ENCODE data around the gene TMEM30A.

The TMEM30A gene

GRCh38 chr6:75217193-75217592 is 67.4 kb downstream of the TMEM30A start (continued):
- TF ChIP-seq ZNF514 (tag by site-specific recombination; IDR thresholded peaks at IDR 0.05), result no peak
- no peak for TF ChIP-seq KLF16 (tag by site-specific recombination; IDR thresholded peaks at IDR 0.05)
- TF ChIP-seq GLIS2 (tag by site-specific recombination; IDR thresholded peaks at IDR 0.05), result no peak
- no peak for TF ChIP-seq ZNF23 (tag by site-specific recombination; IDR thresholded peaks at IDR 0.05; ENCODE audit: borderline replicate concordance)
- TF ChIP-seq ZNF175 (tag by site-specific recombination; IDR thresholded peaks at IDR 0.05), result no peak
- TF ChIP-seq, protein P1, sequence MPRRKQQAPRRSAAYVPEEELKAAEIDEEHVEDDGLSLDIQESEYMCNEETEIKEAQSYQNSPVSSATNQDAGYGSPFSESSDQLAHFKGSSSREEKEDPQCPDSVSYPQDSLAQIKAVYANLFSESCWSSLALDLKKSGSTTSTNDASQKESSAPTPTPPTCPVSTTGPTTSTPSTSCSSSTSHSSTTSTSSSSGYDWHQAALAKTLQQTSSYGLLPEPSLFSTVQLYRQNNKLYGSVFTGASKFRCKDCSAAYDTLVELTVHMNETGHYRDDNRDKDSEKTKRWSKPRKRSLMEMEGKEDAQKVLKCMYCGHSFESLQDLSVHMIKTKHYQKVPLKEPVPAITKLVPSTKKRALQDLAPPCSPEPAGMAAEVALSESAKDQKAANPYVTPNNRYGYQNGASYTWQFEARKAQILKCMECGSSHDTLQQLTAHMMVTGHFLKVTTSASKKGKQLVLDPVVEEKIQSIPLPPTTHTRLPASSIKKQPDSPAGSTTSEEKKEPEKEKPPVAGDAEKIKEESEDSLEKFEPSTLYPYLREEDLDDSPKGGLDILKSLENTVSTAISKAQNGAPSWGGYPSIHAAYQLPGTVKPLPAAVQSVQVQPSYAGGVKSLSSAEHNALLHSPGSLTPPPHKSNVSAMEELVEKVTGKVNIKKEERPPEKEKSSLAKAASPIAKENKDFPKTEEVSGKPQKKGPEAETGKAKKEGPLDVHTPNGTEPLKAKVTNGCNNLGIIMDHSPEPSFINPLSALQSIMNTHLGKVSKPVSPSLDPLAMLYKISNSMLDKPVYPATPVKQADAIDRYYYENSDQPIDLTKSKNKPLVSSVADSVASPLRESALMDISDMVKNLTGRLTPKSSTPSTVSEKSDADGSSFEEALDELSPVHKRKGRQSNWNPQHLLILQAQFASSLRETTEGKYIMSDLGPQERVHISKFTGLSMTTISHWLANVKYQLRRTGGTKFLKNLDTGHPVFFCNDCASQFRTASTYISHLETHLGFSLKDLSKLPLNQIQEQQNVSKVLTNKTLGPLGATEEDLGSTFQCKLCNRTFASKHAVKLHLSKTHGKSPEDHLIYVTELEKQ (tag by site-specific recombination; IDR thresholded peaks at IDR 0.05; ENCODE audit: borderline replicate concordance), result no peak
- no peak for TF ChIP-seq ZNF768 (tag by site-specific recombination; IDR thresholded peaks at IDR 0.05)
- no peak for TF ChIP-seq PRDM4 (tag by site-specific recombination; IDR thresholded peaks at IDR 0.05)
- no peak for TF ChIP-seq ZNF664 (tag by site-specific recombination; IDR thresholded peaks at IDR 0.05)
- TF ChIP-seq ZNF184 (tag by site-specific recombination; IDR thresholded peaks at IDR 0.05), result no peak
- TF ChIP-seq ZNF132 (tag by site-specific recombination; IDR thresholded peaks at IDR 0.05; ENCODE audit: borderline replicate concordance), result no peak
- no peak for TF ChIP-seq ZNF488 (tag by site-specific recombination; IDR thresholded peaks at IDR 0.05)
- TF ChIP-seq, protein P2, sequence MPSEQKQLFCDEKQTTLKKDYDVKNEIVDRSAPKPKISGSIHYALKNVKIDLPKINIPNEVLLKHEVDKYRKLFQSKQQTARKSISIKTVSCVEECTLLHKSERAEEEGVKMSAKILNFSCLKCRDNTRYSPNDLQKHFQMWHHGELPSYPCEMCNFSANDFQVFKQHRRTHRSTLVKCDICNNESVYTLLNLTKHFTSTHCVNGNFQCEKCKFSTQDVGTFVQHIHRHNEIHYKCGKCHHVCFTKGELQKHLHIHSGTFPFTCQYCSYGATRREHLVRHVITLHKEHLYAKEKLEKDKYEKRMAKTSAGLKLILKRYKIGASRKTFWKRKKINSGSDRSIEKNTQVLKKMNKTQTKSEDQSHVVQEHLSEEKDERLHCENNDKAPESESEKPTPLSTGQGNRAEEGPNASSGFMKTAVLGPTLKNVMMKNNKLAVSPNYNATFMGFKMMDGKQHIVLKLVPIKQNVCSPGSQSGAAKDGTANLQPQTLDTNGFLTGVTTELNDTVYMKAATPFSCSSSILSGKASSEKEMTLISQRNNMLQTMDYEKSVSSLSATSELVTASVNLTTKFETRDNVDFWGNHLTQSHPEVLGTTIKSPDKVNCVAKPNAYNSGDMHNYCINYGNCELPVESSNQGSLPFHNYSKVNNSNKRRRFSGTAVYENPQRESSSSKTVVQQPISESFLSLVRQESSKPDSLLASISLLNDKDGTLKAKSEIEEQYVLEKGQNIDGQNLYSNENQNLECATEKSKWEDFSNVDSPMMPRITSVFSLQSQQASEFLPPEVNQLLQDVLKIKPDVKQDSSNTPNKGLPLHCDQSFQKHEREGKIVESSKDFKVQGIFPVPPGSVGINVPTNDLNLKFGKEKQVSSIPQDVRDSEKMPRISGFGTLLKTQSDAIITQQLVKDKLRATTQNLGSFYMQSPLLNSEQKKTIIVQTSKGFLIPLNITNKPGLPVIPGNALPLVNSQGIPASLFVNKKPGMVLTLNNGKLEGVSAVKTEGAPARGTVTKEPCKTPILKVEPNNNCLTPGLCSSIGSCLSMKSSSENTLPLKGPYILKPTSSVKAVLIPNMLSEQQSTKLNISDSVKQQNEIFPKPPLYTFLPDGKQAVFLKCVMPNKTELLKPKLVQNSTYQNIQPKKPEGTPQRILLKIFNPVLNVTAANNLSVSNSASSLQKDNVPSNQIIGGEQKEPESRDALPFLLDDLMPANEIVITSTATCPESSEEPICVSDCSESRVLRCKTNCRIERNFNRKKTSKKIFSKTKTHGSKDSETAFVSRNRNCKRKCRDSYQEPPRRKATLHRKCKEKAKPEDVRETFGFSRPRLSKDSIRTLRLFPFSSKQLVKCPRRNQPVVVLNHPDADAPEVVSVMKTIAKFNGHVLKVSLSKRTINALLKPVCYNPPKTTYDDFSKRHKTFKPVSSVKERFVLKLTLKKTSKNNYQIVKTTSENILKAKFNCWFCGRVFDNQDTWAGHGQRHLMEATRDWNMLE (tag by site-specific recombination; conservative IDR thresholded peaks at IDR 0.05; ENCODE audit: low read depth), result 0 out of 2 replicates have a peak, but pooled peaks have one; percentile 39
- TF ChIP-seq GLI2 (tag by site-specific recombination; IDR thresholded peaks at IDR 0.05; ENCODE audit: borderline replicate concordance, low read depth), result no peak
- no peak for TF ChIP-seq ZFP41 (tag by site-specific recombination; IDR thresholded peaks at IDR 0.05; ENCODE audit: borderline replicate concordance)
- no peak for TF ChIP-seq ZBTB6 (tag by site-specific recombination; IDR thresholded peaks at IDR 0.05)
- TF ChIP-seq, protein P3, sequence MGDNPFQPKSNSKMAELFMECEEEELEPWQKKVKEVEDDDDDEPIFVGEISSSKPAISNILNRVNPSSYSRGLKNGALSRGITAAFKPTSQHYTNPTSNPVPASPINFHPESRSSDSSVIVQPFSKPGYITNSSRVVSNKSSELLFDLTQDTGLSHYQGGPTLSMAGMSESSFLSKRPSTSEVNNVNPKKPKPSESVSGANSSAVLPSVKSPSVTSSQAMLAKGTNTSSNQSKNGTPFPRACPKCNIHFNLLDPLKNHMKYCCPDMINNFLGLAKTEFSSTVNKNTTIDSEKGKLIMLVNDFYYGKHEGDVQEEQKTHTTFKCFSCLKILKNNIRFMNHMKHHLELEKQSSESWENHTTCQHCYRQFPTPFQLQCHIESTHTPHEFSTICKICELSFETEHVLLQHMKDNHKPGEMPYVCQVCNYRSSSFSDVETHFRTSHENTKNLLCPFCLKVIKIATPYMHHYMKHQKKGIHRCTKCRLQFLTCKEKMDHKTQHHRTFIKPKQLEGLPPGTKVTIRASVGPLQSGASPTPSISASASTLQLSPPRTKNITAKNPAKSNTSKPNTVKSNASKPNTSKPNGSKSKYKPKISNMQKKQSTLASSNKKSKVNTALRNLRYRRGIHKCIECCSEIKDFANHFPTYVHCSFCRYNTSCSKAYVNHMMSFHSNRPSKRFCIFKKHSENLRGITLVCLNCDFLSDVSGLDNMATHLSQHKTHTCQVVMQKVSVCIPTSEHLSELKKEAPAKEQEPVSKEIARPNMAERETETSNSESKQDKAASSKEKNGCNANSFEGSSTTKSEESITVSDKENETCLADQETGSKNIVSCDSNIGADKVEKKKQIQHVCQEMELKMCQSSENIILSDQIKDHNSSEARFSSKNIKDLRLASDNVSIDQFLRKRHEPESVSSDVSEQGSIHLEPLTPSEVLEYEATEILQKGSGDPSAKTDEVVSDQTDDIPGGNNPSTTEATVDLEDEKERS (tag by site-specific recombination; IDR thresholded peaks at IDR 0.05), result no peak
- TF ChIP-seq, protein P4, sequence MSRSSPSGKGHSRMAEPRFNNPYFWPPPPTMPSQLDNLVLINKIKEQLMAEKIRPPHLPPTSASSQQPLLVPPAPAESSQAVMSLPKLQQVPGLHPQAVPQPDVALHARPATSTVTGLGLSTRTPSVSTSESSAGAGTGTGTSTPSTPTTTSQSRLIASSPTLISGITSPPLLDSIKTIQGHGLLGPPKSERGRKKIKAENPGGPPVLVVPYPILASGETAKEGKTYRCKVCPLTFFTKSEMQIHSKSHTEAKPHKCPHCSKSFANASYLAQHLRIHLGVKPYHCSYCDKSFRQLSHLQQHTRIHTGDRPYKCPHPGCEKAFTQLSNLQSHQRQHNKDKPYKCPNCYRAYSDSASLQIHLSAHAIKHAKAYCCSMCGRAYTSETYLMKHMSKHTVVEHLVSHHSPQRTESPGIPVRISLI (tag by site-specific recombination; IDR thresholded peaks at IDR 0.05), result peak; percentile 85
- TF ChIP-seq ZNF473 (tag by site-specific recombination; IDR thresholded peaks at IDR 0.05), result no peak
- no peak for TF ChIP-seq ZSCAN30 (tag by site-specific recombination; IDR thresholded peaks at IDR 0.05)
- peak; percentile 18; the same call in 1 of the 2 replicates for TF ChIP-seq ZFHX2 (tag by site-specific recombination; conservative IDR thresholded peaks at IDR 0.05)
- TF ChIP-seq ZNF791 (tag by site-specific recombination; IDR thresholded peaks at IDR 0.05), result no peak
- TF ChIP-seq ZNF169 (tag by site-specific recombination; IDR thresholded peaks at IDR 0.05), result no peak

Measured in HEK293 (cell line).